T-helper 22 cell (primary cell): ENCODE data around the gene EHMT2.

Experiments
- DNase-seq: peaks from one replicate; pipeline ENCODE4 v3.0.0-alpha.2; 2020; ENCODE audit warnings: low read depth

The EHMT2 gene

GRCh38 chr6:31888276-31889258 lies 8.9 kb downstream of the EHMT2 start:
- no peak for DNase-seq

- no peak for DNase-seq
Observed at GRCh38 chr6:31887173-31888007, 10.1 kb downstream of the EHMT2 start.

- no peak for DNase-seq
Observed at GRCh38 chr6:31886541-31886991, 10.9 kb downstream of the EHMT2 start.

- no peak for DNase-seq
Observed at GRCh38 chr6:31884528-31885035, 12.9 kb downstream of the EHMT2 start.

GRCh38 chr6:31883676-31884075 lies 13.8 kb downstream of the EHMT2 start:
- DNase-seq = no peak

GRCh38 chr6:31882344-31882743 lies 15.2 kb downstream of the EHMT2 start:
- no peak for DNase-seq

GRCh38 chr6:31881136-31881859 lies 16.2 kb downstream of the EHMT2 start:
- no peak for DNase-seq

GRCh38 chr6:31880616-31881015 lies 16.9 kb downstream of the EHMT2 start:
- no peak for DNase-seq

- DNase-seq = no peak
Observed at GRCh38 chr6:31879901-31880300, 17.6 kb downstream of the EHMT2 start.

GRCh38 chr6:31879143-31879542 lies 18.4 kb downstream of the EHMT2 start:
- DNase-seq = no peak

- DNase-seq = no peak
Observed at GRCh38 chr6:31878726-31879125, 18.8 kb downstream of the EHMT2 start, which contains the start of gene SLC44A4. TSS of gene SLC44A4 (minus strand) at chr6:31878997. CDS start at chr6:31878980, 17 bp downstream.

GRCh38 chr6:31878222-31878621 lies 19.3 kb downstream of the EHMT2 start:
- no peak for DNase-seq

GRCh38 chr6:31877651-31878161 lies 19.8 kb downstream of the EHMT2 start:
- DNase-seq = no peak

- DNase-seq = no peak
Observed at GRCh38 chr6:31877125-31877650, 20.3 kb downstream of the EHMT2 start.

- no peak for DNase-seq
Observed at GRCh38 chr6:31876357-31876756, 21.1 kb downstream of the EHMT2 start.

GRCh38 chr6:31875877-31876276 lies 21.6 kb downstream of the EHMT2 start:
- no peak for DNase-seq

- no peak for DNase-seq
Observed at GRCh38 chr6:31874836-31875572, 22.5 kb downstream of the EHMT2 start.

GRCh38 chr6:31874084-31874670 lies 23.3 kb downstream of the EHMT2 start:
- DNase-seq = no peak

- no peak for DNase-seq
Observed at GRCh38 chr6:31871046-31871659, 26.3 kb downstream of the EHMT2 start.
